Measurements from ENCODE around the gene TRAF3IP1. TPM values are rescaled to one million over a fixed set of nuclear protein-coding genes. Genes with fewer than 3 reads are reported as not detected.

Gene TRAF3IP1
- total and polyA plus RNA-seq, 2 of the 13 experiments (the other 11 are each of a cell fraction or from before 2014, with no cell fraction given), result 4.1 to 12.9 TPM

- TF ChIP-seq U2AF2 (IDR thresholded peaks at IDR 0.05; ENCODE audit: low read depth, low read length) (no peak), NFRKB (IDR thresholded peaks at IDR 0.05) (no peak), ZNF841 (CRISPR knock-in tag; IDR thresholded peaks at IDR 0.05; ENCODE audit: borderline replicate concordance) (no peak), HMG20B (CRISPR knock-in tag; conservative IDR thresholded peaks at IDR 0.05) (no peak), ZFP90 (CRISPR knock-in tag; IDR thresholded peaks at IDR 0.05; ENCODE audit: borderline replicate concordance) (0 out of 2 replicates have a peak, but pooled peaks have one; percentile 11), ZNF3 (CRISPR knock-in tag; IDR thresholded peaks at IDR 0.05) (no peak), ZNF777 (CRISPR knock-in tag; IDR thresholded peaks at IDR 0.05) (no peak), NFKBIZ (CRISPR knock-in tag; IDR thresholded peaks at IDR 0.05) (no peak), ZFP82 (CRISPR knock-in tag; IDR thresholded peaks at IDR 0.05; ENCODE audit: borderline replicate concordance) (no peak), RNF219 (CRISPR knock-in tag; IDR thresholded peaks at IDR 0.05) (no peak), TOE1 (CRISPR knock-in tag; IDR thresholded peaks at IDR 0.05) (no peak), MTF1 (CRISPR knock-in tag; IDR thresholded peaks at IDR 0.05) (no peak), ZNF781 (CRISPR knock-in tag; IDR thresholded peaks at IDR 0.05; ENCODE audit: borderline replicate concordance, not compliant biosample characterization) (no peak), SRSF9 (IDR thresholded peaks at IDR 0.05; ENCODE audit: borderline replicate concordance, insufficient read depth, low read depth, low read length, poor library complexity, severe bottlenecking) (no peak), ARID2 (CRISPR knock-in tag; IDR thresholded peaks at IDR 0.05; ENCODE audit: borderline replicate concordance) (peak; percentile 66; the same call in 1 of the 2 replicates), POLR2A (IDR thresholded peaks at IDR 0.05; ENCODE audit: insufficient read depth in 1 of 2, low read depth in 2 of 2, low read length in 2 of 2) (peak in 1 of 2 experiments; percentile 51; a peak in 1 of 4 replicates), SNAPC5 (CRISPR knock-in tag; IDR thresholded peaks at IDR 0.05; ENCODE audit: borderline replicate concordance) (no peak), YEATS4 (CRISPR knock-in tag; IDR thresholded peaks at IDR 0.05; ENCODE audit: borderline replicate concordance) (0 out of 2 replicates have a peak, but pooled peaks have one; percentile 37), ARID4A (CRISPR knock-in tag; IDR thresholded peaks at IDR 0.05; ENCODE audit: borderline replicate concordance) (peak; percentile 35; the same call in 1 of the 2 replicates), PITX1 (CRISPR knock-in tag; IDR thresholded peaks at IDR 0.05) (no peak), THAP9 (CRISPR knock-in tag; IDR thresholded peaks at IDR 0.05; ENCODE audit: borderline replicate concordance) (peak; percentile 20; the same call in 1 of the 2 replicates), FOSL1 (CRISPR knock-in tag; IDR thresholded peaks at IDR 0.05; ENCODE audit: borderline replicate concordance) (no peak)
Observed at GRCh38 chr2:238286095-238286494, 34.2 kb upstream of the TRAF3IP1 start (continued).
